ENCODE results near the gene SKAP1. TPM values are rescaled to one million over a fixed set of nuclear protein-coding genes. Genes with fewer than 3 reads are reported as not detected.
A peak's percentile ranks its signal among the peaks of the same experiment; 100 is the strongest.

The SKAP1 gene
- total and polyA plus RNA-seq, 2 of the 13 experiments (the other 11 are each of a cell fraction or from before 2014, with no cell fraction given), result 0.21 TPM; not detected in 1

GRCh38 chr17:48101012-48101720 lies 328.8 kb downstream of the SKAP1 start, which contains the start of gene CBX1 (continued):
- TF ChIP-seq, protein P1, sequence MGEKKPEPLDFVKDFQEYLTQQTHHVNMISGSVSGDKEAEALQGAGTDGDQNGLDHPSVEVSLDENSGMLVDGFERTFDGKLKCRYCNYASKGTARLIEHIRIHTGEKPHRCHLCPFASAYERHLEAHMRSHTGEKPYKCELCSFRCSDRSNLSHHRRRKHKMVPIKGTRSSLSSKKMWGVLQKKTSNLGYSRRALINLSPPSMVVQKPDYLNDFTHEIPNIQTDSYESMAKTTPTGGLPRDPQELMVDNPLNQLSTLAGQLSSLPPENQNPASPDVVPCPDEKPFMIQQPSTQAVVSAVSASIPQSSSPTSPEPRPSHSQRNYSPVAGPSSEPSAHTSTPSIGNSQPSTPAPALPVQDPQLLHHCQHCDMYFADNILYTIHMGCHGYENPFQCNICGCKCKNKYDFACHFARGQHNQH (CRISPR knock-in tag; IDR thresholded peaks at IDR 0.05), result peak; percentile 85
- TF ChIP-seq FOXA3 (CRISPR knock-in tag; IDR thresholded peaks at IDR 0.05) (peak; percentile 23; the same call in 1 of the 2 replicates), ZMYM2 (CRISPR knock-in tag; IDR thresholded peaks at IDR 0.05) (peak; percentile 78; the same call in 1 of the 2 replicates), MATR3 (CRISPR knock-in tag; IDR thresholded peaks at IDR 0.05) (no peak), SATB2 (CRISPR knock-in tag; IDR thresholded peaks at IDR 0.05) (0 out of 2 replicates have a peak, but pooled peaks have one; percentile 32), NFYC (CRISPR knock-in tag; IDR thresholded peaks at IDR 0.05) (peak; percentile 47; the same call in 1 of the 2 replicates), ZNF564 (CRISPR knock-in tag; IDR thresholded peaks at IDR 0.05) (peak; percentile 80), ZBTB7A (CRISPR knock-in tag; IDR thresholded peaks at IDR 0.05) (peak; percentile 44; the same call in 1 of the 2 replicates), HOXA7 (CRISPR knock-in tag; IDR thresholded peaks at IDR 0.05) (no peak), FOXC1 (CRISPR knock-in tag; IDR thresholded peaks at IDR 0.05; ENCODE audit: borderline replicate concordance) (peak; percentile 94), ARHGAP35 (CRISPR knock-in tag; IDR thresholded peaks at IDR 0.05; ENCODE audit: borderline replicate concordance) (peak; percentile 69; the same call in 1 of the 2 replicates), LCORL (IDR thresholded peaks at IDR 0.05) (no peak), LCORL (CRISPR knock-in tag; IDR thresholded peaks at IDR 0.05) (peak; percentile 81), TARDBP (CRISPR knock-in tag; IDR thresholded peaks at IDR 0.05) (peak; percentile 95), ZSCAN30 (CRISPR knock-in tag; IDR thresholded peaks at IDR 0.05) (no peak), ATF6 (CRISPR knock-in tag; conservative IDR thresholded peaks at IDR 0.05) (no peak), RCOR2 (CRISPR knock-in tag; IDR thresholded peaks at IDR 0.05) (peak; percentile 69), WIZ (CRISPR knock-in tag; IDR thresholded peaks at IDR 0.05) (peak; percentile 88), PHF5A (CRISPR knock-in tag; IDR thresholded peaks at IDR 0.05; ENCODE audit: low read depth, unreplicated experiment) (no peak), SALL2 (CRISPR knock-in tag; IDR thresholded peaks at IDR 0.05) (peak; percentile 85), HDAC1 (CRISPR knock-in tag; IDR thresholded peaks at IDR 0.05) (peak; percentile 72; the same call in 1 of the 2 replicates)
- TF ChIP-seq, protein P2, sequence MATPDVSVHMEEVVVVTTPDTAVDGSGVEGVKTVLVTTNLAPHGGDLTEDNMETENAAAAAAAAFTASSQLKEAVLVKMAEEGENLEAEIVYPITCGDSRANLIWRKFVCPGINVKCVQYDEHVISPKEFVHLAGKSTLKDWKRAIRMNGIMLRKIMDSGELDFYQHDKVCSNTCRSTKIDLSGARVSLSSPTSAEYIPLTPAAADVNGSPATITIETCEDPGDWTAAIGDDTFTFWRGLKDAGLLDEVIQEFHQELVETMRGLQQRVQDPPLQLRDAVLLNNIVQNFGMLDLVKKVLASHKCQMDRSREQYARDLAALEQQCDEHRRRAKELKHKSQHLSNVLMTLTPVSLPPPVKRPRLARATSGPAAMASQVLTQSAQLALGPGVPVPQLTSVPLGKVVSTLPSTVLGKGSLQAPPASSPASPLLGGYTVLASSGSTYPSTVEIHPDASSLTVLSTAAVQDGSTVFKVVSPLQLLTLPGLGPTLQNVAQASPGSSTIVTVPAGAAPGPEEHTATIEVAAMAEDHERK (CRISPR knock-in tag; IDR thresholded peaks at IDR 0.05; ENCODE audit: low read depth), result peak; percentile 87
- TF ChIP-seq, protein P3, sequence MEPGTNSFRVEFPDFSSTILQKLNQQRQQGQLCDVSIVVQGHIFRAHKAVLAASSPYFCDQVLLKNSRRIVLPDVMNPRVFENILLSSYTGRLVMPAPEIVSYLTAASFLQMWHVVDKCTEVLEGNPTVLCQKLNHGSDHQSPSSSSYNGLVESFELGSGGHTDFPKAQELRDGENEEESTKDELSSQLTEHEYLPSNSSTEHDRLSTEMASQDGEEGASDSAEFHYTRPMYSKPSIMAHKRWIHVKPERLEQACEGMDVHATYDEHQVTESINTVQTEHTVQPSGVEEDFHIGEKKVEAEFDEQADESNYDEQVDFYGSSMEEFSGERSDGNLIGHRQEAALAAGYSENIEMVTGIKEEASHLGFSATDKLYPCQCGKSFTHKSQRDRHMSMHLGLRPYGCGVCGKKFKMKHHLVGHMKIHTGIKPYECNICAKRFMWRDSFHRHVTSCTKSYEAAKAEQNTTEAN (CRISPR knock-in tag; conservative IDR thresholded peaks at IDR 0.05), result peak; percentile 21
- TF ChIP-seq, protein P4, sequence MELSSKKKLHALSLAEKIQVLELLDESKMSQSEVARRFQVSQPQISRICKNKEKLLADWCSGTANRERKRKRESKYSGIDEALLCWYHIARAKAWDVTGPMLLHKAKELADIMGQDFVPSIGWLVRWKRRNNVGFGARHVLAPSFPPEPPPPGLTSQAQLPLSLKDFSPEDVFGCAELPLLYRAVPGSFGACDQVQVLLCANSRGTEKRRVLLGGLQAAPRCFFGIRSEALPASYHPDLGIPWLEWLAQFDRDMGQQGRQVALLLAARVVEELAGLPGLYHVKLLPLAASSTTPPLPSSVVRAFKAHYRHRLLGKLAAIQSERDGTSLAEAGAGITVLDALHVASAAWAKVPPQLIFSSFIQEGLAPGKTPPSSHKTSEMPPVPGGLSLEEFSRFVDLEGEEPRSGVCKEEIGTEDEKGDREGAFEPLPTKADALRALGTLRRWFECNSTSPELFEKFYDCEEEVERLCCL (CRISPR knock-in tag; IDR thresholded peaks at IDR 0.05; ENCODE audit: borderline replicate concordance), result 0 out of 2 replicates have a peak, but pooled peaks have one; percentile 36

Measured in HepG2 (cell line).